ENCODE measurements around the gene ARSB.
"Not testable (repeated sequence)": the region's sequence is repeated elsewhere in the genome, so short reads cannot be mapped to it uniquely, and the experiment has no call there.

The ARSB gene

DNA sequence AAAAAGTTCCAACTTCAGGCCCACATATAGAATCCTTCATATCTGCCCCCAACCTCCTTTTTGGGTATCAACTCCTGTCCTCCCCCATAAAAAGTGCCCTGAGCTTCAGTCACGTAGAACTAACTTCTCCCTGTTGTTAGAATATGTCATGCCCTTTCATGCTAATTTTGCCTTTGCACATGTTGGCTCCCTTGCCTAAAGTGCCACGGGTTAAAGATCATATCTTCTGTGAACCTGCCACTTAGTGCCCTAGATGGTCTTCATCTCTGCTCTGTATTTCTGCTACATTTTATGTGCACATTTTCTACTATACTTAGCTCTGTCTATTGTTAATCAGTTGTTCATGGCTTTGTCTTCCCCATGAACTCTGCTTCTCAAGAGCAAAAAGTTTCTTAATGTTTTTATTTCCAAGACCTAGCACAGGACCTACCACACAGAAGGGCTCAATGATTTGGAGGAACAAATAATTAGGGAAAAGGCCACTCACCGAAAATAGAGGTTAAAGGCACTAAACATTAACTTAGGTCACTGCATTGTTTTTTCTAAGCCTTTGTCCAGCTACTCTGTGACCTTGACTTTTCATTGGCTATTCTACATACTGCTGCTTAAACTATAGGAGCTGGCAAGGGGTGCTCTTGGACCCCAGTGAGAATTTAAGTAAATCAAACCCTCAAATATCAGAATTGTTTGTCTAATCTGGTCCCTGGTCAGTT lies 94.3 kb downstream of the ARSB start:
- no peaks in the 10 kb centered on the region for H3K36me3 ChIP-seq (ENCODE audit: control insufficient read depth, low read depth, low read length)
- H3K4me3 ChIP-seq (ENCODE audit: low read length), result no peak overlapping the region
- H3K27me3 ChIP-seq (ENCODE audit: control insufficient read depth, insufficient read depth, low read length), result no peaks in the 10 kb centered on the region
- no peak overlapping the region for H3K27ac ChIP-seq (ENCODE audit: low read length)
- no peak overlapping the region for H3K9ac ChIP-seq (ENCODE audit: low read length)
- peaks cover 4% of the 10 kb centered on the region for H3K4me1 ChIP-seq (ENCODE audit: control insufficient read depth, low read depth, low read length)
- H3K9me3 ChIP-seq (ENCODE audit: control insufficient read depth, low read depth, low read length), result no peaks in the 10 kb centered on the region

GRCh38 chr5:78889369-78890140 lies 95.6 kb downstream of the ARSB start:
- Histone ChIP-seq H3K4me3 (ENCODE audit: low read length) (no peak overlapping the region), H3K36me3 (ENCODE audit: control insufficient read depth, low read depth, low read length) (no peaks in the 10 kb centered on the region), H3K4me1 (ENCODE audit: control insufficient read depth, low read depth, low read length) (peaks cover 4% of the 10 kb centered on the region), H3K27me3 (ENCODE audit: control insufficient read depth, insufficient read depth, low read length) (no peaks in the 10 kb centered on the region), H3K9ac (ENCODE audit: low read length) (no peak overlapping the region), H3K27ac (ENCODE audit: low read length) (no peak overlapping the region), H3K9me3 (ENCODE audit: control insufficient read depth, low read depth, low read length) (no peaks in the 10 kb centered on the region)

GRCh38 chr5:78888580-78889368 lies 96.3 kb downstream of the ARSB start:
- no peak overlapping the region for H3K27ac ChIP-seq (ENCODE audit: low read length)
- H3K27me3 ChIP-seq (ENCODE audit: control insufficient read depth, insufficient read depth, low read length), result no peaks in the 10 kb centered on the region
- peaks cover 4% of the 10 kb centered on the region for H3K4me1 ChIP-seq (ENCODE audit: control insufficient read depth, low read depth, low read length)
- H3K4me3 ChIP-seq (ENCODE audit: low read length), result no peak overlapping the region
- no peaks in the 10 kb centered on the region for H3K9me3 ChIP-seq (ENCODE audit: control insufficient read depth, low read depth, low read length)
- H3K36me3 ChIP-seq (ENCODE audit: control insufficient read depth, low read depth, low read length), result no peaks in the 10 kb centered on the region
- H3K9ac ChIP-seq (ENCODE audit: low read length), result no peak overlapping the region

DNA sequence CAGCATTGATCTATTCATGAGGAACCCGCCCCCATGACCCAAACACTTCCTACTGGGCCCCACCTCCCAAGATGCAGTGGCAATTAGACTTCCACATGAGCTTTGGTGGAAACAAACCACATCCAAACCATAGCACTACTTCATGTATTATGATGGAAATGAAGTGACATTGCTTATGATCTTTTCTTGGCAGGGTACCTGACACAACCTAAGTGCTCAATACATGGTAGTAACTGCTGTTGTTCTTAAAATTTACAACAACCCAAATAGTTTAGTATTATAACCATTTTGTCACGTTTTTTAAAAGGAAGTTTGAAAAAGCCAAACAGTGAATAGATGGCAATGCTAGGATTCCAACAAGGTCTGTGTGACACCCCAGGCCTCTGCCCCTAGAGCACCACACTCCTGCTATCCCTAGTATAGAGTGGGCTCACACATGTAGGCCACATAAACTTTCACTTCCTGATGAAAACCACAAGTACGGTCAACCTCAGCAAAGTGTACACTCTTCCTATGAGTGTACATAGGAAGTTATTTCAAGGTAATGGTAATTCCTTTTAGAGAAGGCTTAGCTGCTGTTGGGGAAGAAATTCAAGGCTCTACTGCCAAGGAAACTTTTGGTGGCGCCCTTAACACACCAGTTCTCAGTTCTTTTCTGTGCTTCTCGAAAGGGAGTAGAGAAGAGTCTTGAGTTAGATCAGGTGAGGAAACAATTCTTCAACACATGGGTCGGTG lies 97.6 kb downstream of the ARSB start:
- Histone ChIP-seq H3K36me3 (ENCODE audit: control insufficient read depth, low read depth, low read length) (no peaks in the 10 kb centered on the region), H3K27ac (ENCODE audit: low read length) (no peak overlapping the region), H3K4me1 (ENCODE audit: control insufficient read depth, low read depth, low read length) (peaks cover 4% of the 10 kb centered on the region), H3K4me3 (ENCODE audit: low read length) (no peak overlapping the region), H3K27me3 (ENCODE audit: control insufficient read depth, insufficient read depth, low read length) (no peaks in the 10 kb centered on the region), H3K9me3 (ENCODE audit: control insufficient read depth, low read depth, low read length) (no peaks in the 10 kb centered on the region), H3K9ac (ENCODE audit: low read length) (no peak overlapping the region)

- Histone ChIP-seq H3K36me3 (ENCODE audit: control insufficient read depth, low read depth, low read length) (no peaks in the 10 kb centered on the region), H3K27ac (ENCODE audit: low read length) (no peak overlapping the region), H3K9me3 (ENCODE audit: control insufficient read depth, low read depth, low read length) (no peaks in the 10 kb centered on the region), H3K27me3 (ENCODE audit: control insufficient read depth, insufficient read depth, low read length) (no peaks in the 10 kb centered on the region), H3K4me1 (ENCODE audit: control insufficient read depth, low read depth, low read length) (peaks cover 4% of the 10 kb centered on the region), H3K4me3 (ENCODE audit: low read length) (no peak overlapping the region), H3K9ac (ENCODE audit: low read length) (no peak overlapping the region)
These were observed 98.5 kb downstream of the ARSB start for GRCh38 chr5:78886341-78887230.

GRCh38 chr5:78881884-78882283 lies 103.2 kb downstream of the ARSB start:
- Histone ChIP-seq H3K4me3 (ENCODE audit: low read length) (no peak overlapping the region), H3K27me3 (ENCODE audit: control insufficient read depth, insufficient read depth, low read length) (no peaks in the 10 kb centered on the region), H3K9ac (ENCODE audit: low read length) (no peak overlapping the region), H3K9me3 (ENCODE audit: control insufficient read depth, low read depth, low read length) (no peaks in the 10 kb centered on the region), H3K4me1 (ENCODE audit: control insufficient read depth, low read depth, low read length) (no peaks in the 10 kb centered on the region), H3K36me3 (ENCODE audit: control insufficient read depth, low read depth, low read length) (no peaks in the 10 kb centered on the region), H3K27ac (ENCODE audit: low read length) (no peak overlapping the region)

DNA sequence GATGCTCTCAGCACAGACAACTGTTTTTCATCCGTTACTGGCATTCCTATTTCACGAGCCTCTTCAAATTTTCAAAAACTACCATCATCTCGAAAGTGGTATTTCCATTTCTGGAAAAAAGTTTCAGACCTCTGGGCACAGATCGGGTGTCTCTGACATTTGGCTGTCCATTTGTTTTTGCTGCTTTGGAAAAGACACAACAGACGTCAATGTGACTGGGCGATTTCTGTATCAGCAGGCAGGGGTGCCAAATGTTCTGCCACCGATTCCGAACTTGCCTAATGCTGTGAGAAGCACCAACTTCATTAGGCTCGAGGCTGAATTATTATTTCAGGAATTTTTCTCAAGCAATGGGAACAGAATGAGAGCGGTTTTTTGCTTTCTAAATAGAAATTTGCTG lies 105.6 kb downstream of the ARSB start:
- Histone ChIP-seq H3K4me3 (ENCODE audit: low read length) (no peak overlapping the region), H3K9ac (ENCODE audit: low read length) (no peak overlapping the region), H3K4me1 (ENCODE audit: control insufficient read depth, low read depth, low read length) (no peaks in the 10 kb centered on the region), H3K27me3 (ENCODE audit: control insufficient read depth, insufficient read depth, low read length) (no peaks in the 10 kb centered on the region), H3K36me3 (ENCODE audit: control insufficient read depth, low read depth, low read length) (no peaks in the 10 kb centered on the region), H3K9me3 (ENCODE audit: control insufficient read depth, low read depth, low read length) (no peaks in the 10 kb centered on the region), H3K27ac (ENCODE audit: low read length) (no peak overlapping the region)

DNA sequence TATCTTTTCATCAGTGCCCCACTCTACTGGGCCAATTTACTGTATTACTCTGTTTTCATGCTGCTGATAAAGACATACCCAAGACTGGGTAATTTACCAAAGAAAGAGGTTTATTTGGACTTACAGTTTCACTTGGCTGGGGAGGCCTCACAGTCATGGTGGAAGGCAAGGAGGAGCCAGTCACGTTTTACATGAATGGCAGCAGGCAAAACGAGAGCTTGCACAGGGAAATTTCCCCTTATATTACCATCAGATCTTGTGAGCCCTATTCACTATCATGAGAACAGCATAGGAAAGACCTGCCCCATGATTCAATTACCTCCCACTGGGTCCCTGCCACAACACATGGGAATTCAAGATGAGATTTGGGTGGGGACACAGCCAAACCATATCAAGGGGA lies 119.0 kb downstream of the ARSB start:
- H3K27me3 ChIP-seq (ENCODE audit: control insufficient read depth, insufficient read depth, low read length); H3K4me3 ChIP-seq (ENCODE audit: low read length); H3K4me1 ChIP-seq (ENCODE audit: control insufficient read depth, low read depth, low read length); H3K9me3 ChIP-seq (ENCODE audit: control insufficient read depth, low read depth, low read length); H3K9ac ChIP-seq (ENCODE audit: low read length); H3K27ac ChIP-seq (ENCODE audit: low read length); H3K36me3 ChIP-seq (ENCODE audit: control insufficient read depth, low read depth, low read length): not testable (repeated sequence)

GRCh38 chr5:78858364-78858763 lies 126.7 kb downstream of the ARSB start:
- Histone ChIP-seq H3K9ac (ENCODE audit: low read length) (no peak overlapping the region), H3K36me3 (ENCODE audit: control insufficient read depth, low read depth, low read length) (no peaks in the 10 kb centered on the region), H3K9me3 (ENCODE audit: control insufficient read depth, low read depth, low read length) (peaks cover 17% of the 10 kb centered on the region), H3K27ac (ENCODE audit: low read length) (no peak overlapping the region), H3K4me1 (ENCODE audit: control insufficient read depth, low read depth, low read length) (no peaks in the 10 kb centered on the region), H3K27me3 (ENCODE audit: control insufficient read depth, insufficient read depth, low read length) (no peaks in the 10 kb centered on the region), H3K4me3 (ENCODE audit: low read length) (no peak overlapping the region)

DNA sequence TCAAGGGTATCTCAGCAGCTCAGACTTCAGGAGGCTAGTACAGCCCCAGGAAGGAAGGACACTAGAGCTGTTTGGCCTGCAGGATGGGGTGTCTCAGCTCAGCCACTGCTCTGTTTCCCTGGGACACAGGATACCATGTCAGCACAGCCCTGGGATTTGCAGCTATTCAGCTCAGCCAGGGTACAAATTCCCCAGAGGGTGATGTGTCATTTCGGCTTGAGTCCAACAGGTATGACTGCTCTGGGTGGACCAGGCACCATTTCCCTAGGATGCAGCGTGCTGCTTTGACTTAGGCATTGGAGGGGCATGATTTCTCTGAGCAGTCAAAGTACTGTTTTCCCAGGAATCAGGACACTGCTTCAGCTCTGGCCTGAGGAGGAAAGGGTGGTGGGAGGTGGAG lies 130.1 kb downstream of the ARSB start:
- Histone ChIP-seq H3K9ac (ENCODE audit: low read length) (no peak overlapping the region), H3K9me3 (ENCODE audit: control insufficient read depth, low read depth, low read length) (peaks cover 17% of the 10 kb centered on the region), H3K27me3 (ENCODE audit: control insufficient read depth, insufficient read depth, low read length) (no peaks in the 10 kb centered on the region)

More for the DNA sequence above, 130.1 kb downstream of the ARSB start:
- H3K36me3 ChIP-seq (ENCODE audit: control insufficient read depth, low read depth, low read length), result no peaks in the 10 kb centered on the region
- H3K4me3 ChIP-seq (ENCODE audit: low read length), result no peak overlapping the region
- H3K27ac ChIP-seq (ENCODE audit: low read length), result no peak overlapping the region
- H3K4me1 ChIP-seq (ENCODE audit: control insufficient read depth, low read depth, low read length), result no peaks in the 10 kb centered on the region
